SK-N-SH (cell line): Measurements from ENCODE around the gene POLR1A. TPM values are rescaled to one million over a fixed set of nuclear protein-coding genes. Genes with fewer than 3 reads are reported as not detected.

Experiments used
- CTCF ChIA-PET: fragments of 300-600, 350-600 bp; formaldehyde crosslinking; extraction: SDS; loops from one replicate; lab custom pipeline; 2021; lab: Yijun Ruan, JAX
- POLR2A ChIA-PET: fragments of 350-600 bp; sonication (Branson Sonifier 250); formaldehyde crosslinking; extraction: SDS; loops from one replicate; lab custom pipeline; 2020; ENCODE audit warnings: antibody characterized with exemption, inconsistent platforms; lab: Yijun Ruan, JAX
- DNase-seq: peaks from one replicate; pipeline ENCODE4 v3.0.0; 2012
- H2AFZ ChIP-seq: fragments of 200-600 bp; sonication (generic); 2 replicates; pipeline ENCODE4 v1.8.1; 2016; ENCODE audit warnings: antibody characterized with exemption, mild to moderate bottlenecking, low read depth
- H3F3A ChIP-seq: fragments of 200-600 bp; sonication (generic); replicated peaks from 2 replicates; pipeline ENCODE3; 2016; ENCODE audit warnings: antibody characterized with exemption, mild to moderate bottlenecking; ENCODE audit not compliant: insufficient read depth
- H3K27ac ChIP-seq, 2 experiments: fragments of 200-500 bp in 1 of 2; fragments of 200-600 bp in 1 of 2; sonication (Bioruptor generic) in 1 of 2; sonication (generic), shearing (Covaris generic) in 1 of 2; 2 replicates each; pipeline versions ENCODE4 v1.5.1 to v1.6.1; 2014 to 2016; ENCODE audit warnings: low read depth in 2 of 2, inconsistent platforms in 1 of 2, low read length in 1 of 2, mild to moderate bottlenecking in 1 of 2, mixed read lengths in 1 of 2
- H3K27me3 ChIP-seq: fragments of 200-600 bp; sonication (generic), shearing (Covaris generic); 2 replicates; pipeline ENCODE4 v1.6.1; 2016; ENCODE audit warnings: mixed run types; ENCODE audit not compliant: insufficient read depth
- H3K36me3 ChIP-seq, 2 experiments: fragments of 200-500 bp in 1 of 2; fragments of 200-600 bp in 1 of 2; sonication (Bioruptor generic) in 1 of 2; sonication (generic) in 1 of 2; replicated peaks in 1 of 2; 2 replicates each; pipeline versions ENCODE3 to v1.5.1; 2014 to 2016; ENCODE audit warnings: low read length in 1 of 2, mild to moderate bottlenecking in 1 of 2; ENCODE audit not compliant: insufficient read depth in 2 of 2, control insufficient read depth in 1 of 2
- H3K4me1 ChIP-seq, 2 experiments: fragments of 200-500 bp in 1 of 2; fragments of 200-600 bp in 1 of 2; sonication (Bioruptor generic) in 1 of 2; sonication (generic), shearing (Covaris generic) in 1 of 2; 2 replicates each; pipeline versions ENCODE4 v1.5.1 to v1.6.1; 2014 to 2016; ENCODE audit warnings: low read depth in 1 of 2, low read length in 1 of 2, mixed run types in 1 of 2; ENCODE audit not compliant: insufficient read depth in 2 of 2, control insufficient read depth in 1 of 2
- H3K4me2 ChIP-seq: fragments of 200-600 bp; sonication (generic), shearing (Covaris generic); 2 replicates; pipeline ENCODE4 v1.6.1; 2017; ENCODE audit warnings: mixed run types
- H3K4me3 ChIP-seq, 2 experiments: fragments of 200-500 bp in 1 of 2; fragments of 200-600 bp in 1 of 2; sonication (Bioruptor generic) in 1 of 2; sonication (generic), shearing (Covaris generic) in 1 of 2; 2 replicates each; pipeline versions ENCODE4 v1.5.1 to v1.8.1; 2014 to 2016; ENCODE audit warnings: low read depth in 2 of 2, inconsistent platforms in 1 of 2, low read length in 1 of 2, mild to moderate bottlenecking in 1 of 2, mixed read lengths in 1 of 2, moderate library complexity in 1 of 2
- H3K79me2 ChIP-seq: fragments of 200-600 bp; sonication (generic); 2 replicates; pipeline ENCODE4 v1.8.1; 2017; ENCODE audit warnings: mild to moderate bottlenecking; ENCODE audit not compliant: insufficient read depth
- H3K9ac ChIP-seq: fragments of 200-600 bp; sonication (generic); 2 replicates; pipeline ENCODE4 v1.6.1; 2017; ENCODE audit warnings: mixed run types
- H3K9me2 ChIP-seq: fragments of 200-600 bp; sonication (generic); 2 replicates; pipeline ENCODE4 v1.6.1; 2017; ENCODE audit warnings: mixed run types
- H3K9me3 ChIP-seq: fragments of 200-600 bp; sonication (generic); 2 replicates; pipeline ENCODE4 v1.6.1; 2017; ENCODE audit warnings: mixed run types, mild to moderate bottlenecking, moderate library complexity
- H4K20me1 ChIP-seq: fragments of 200-600 bp; sonication (generic); 2 replicates; pipeline ENCODE4 v1.6.1; 2017; ENCODE audit warnings: mild to moderate bottlenecking, mixed run types; ENCODE audit not compliant: insufficient read depth
- CHD2 ChIP-seq: fragments of 150-350 bp; IDR thresholded peaks from 2 replicates; pipeline ENCODE4 v1.6.1; 2018; ENCODE audit warnings: low read length; ENCODE audit not compliant: partially characterized antibody
- ELF1 ChIP-seq: IDR thresholded peaks from 2 replicates; pipeline ENCODE4 v1.4.0; 2012
- EP300 ChIP-seq, 2 experiments: IDR thresholded peaks; 2 replicates each; pipeline versions ENCODE4 v1.4.0 to v1.6.1; 2012; ENCODE audit warnings: borderline replicate concordance in 1 of 2, low read depth in 1 of 2, low read length in 1 of 2
- EZH2phosphoT487 ChIP-seq: fragments of 200-600 bp; sonication (generic); IDR thresholded peaks from 2 replicates; pipeline ENCODE4 v1.6.1; 2017; ENCODE audit warnings: low read depth, mixed run types, mild to moderate bottlenecking, antibody characterized with exemption, moderate library complexity, borderline replicate concordance
- FOSL2 ChIP-seq: IDR thresholded peaks from 2 replicates; pipeline ENCODE4 v1.4.0; 2012; ENCODE audit warnings: low read depth, mild to moderate bottlenecking, moderate library complexity, borderline replicate concordance
- FOXJ3 ChIP-seq: sonication (generic); formaldehyde crosslinking; IDR thresholded peaks from 2 replicates; pipeline ENCODE4 v1.5.1; 2020; ENCODE audit warnings: mild to moderate bottlenecking, missing genetic modification reagents
- GATA2 ChIP-seq: sonication (generic); formaldehyde crosslinking; IDR thresholded peaks from 2 replicates; pipeline ENCODE4 v1.5.0; 2020; ENCODE audit warnings: mild to moderate bottlenecking, missing genetic modification reagents
- IRF3 ChIP-seq: fragments of 150-350 bp; IDR thresholded peaks from 2 replicates; pipeline ENCODE4 v1.6.1; 2016; ENCODE audit warnings: mild to moderate bottlenecking, low read depth, low read length
- JUND ChIP-seq: IDR thresholded peaks from 2 replicates; pipeline ENCODE4 v1.4.0; 2012
- MAX ChIP-seq: IDR thresholded peaks from 2 replicates; pipeline ENCODE4 v1.4.0; 2012; ENCODE audit warnings: low read depth
- MXI1 ChIP-seq: IDR thresholded peaks from 2 replicates; pipeline ENCODE4 v1.6.1; 2012; ENCODE audit warnings: mild to moderate bottlenecking, low read depth, low read length, improper control_type of control experiment
- PBX3 ChIP-seq: IDR thresholded peaks from 2 replicates; pipeline ENCODE4; 2012
- RFX5 ChIP-seq: IDR thresholded peaks from 2 replicates; pipeline ENCODE4 v1.6.1; 2012; ENCODE audit warnings: mild to moderate bottlenecking, improper control_type of control experiment, low read length
- RXRA ChIP-seq: IDR thresholded peaks from 2 replicates; pipeline ENCODE4 v1.4.0; 2012; ENCODE audit warnings: low read depth, mild to moderate bottlenecking, borderline replicate concordance
- SIN3A ChIP-seq: IDR thresholded peaks from 2 replicates; pipeline ENCODE4 v1.6.1; 2012; ENCODE audit warnings: low read depth, mild to moderate bottlenecking, low read length, moderate library complexity, borderline replicate concordance
- SMC3 ChIP-seq: IDR thresholded peaks from 2 replicates; pipeline ENCODE4 v1.6.1; 2012; ENCODE audit warnings: low read depth, low read length, improper control_type of control experiment
- TCF12 ChIP-seq: IDR thresholded peaks from 2 replicates; pipeline ENCODE4 v1.4.0; 2012
- TEAD4 ChIP-seq: IDR thresholded peaks from 2 replicates; pipeline ENCODE4 v1.4.0; 2012; ENCODE audit warnings: mild to moderate bottlenecking, borderline replicate concordance; ENCODE audit not compliant: insufficient read depth
- USF1 ChIP-seq: IDR thresholded peaks from 2 replicates; pipeline ENCODE4 v1.4.0; 2012; ENCODE audit warnings: low read depth, borderline replicate concordance
- WGBS: methylation state at CpG from one replicate; pipeline ENCODE4 v1.1.6; 2017; ENCODE audit warnings: low lambda C conversion rate; 5-methylcytosine and 5-hydroxymethylcytosine counted together
- polyA plus RNA-seq, 3 experiments: library from polyadenylated mRNA; depleted of rRNA; stranded (reverse); fragments of >200 nt; gene quantifications; 2 replicates each; pipeline ENCODE4 v1.2.3, GENCODE V29; 2012

Gene POLR1A
- polyA plus RNA-seq, 1 of the 3 experiments (the other 2 are of a cell fraction): 6.1 TPM

- no peak overlapping the region for H3K4me2 ChIP-seq
- no peak for DNase-seq
- H3K27ac ChIP-seq: no peak overlapping the region
- peaks cover 90 to 92% of the 10 kb centered on the region in 2 experiments for H3K36me3 ChIP-seq
- H2AFZ ChIP-seq: no peak overlapping the region
- H4K20me1 ChIP-seq: no peaks in the 10 kb centered on the region
- TF ChIP-seq RXRA (no peak), TCF12 (no peak), USF1 (no peak), FOXJ3 (CRISPR knock-in tag) (no peak), ELF1 (no peak), RFX5 (no peak), FOSL2 (no peak), MAX (no peak), PBX3 (no peak), EZH2phosphoT487 (no peak), SIN3A (no peak), SMC3 (no peak), CHD2 (no peak), MXI1 (no peak), GATA2 (CRISPR knock-in tag) (no peak), JUND (no peak), TEAD4 (no peak), EP300 (IDR thresholded peaks at IDR 0.05; ENCODE audit: borderline replicate concordance in 1 of 2, low read depth in 1 of 2, low read length in 1 of 2) (no peak), IRF3 (no peak)
- no peaks in the 10 kb centered on the region for H3K9me2 ChIP-seq
- no peak overlapping the region for H3K4me3 ChIP-seq
- peaks cover 11% of the 10 kb centered on the region for H3F3A ChIP-seq
- no peaks in the 10 kb centered on the region for H3K27me3 ChIP-seq
- 100% methylated on average over 2 of the region's 2 CpGs for WGBS
- H3K4me1 ChIP-seq: no peaks in the 10 kb centered on the region
- no peaks in the 10 kb centered on the region for H3K9me3 ChIP-seq
- no peak overlapping the region for H3K9ac ChIP-seq
- CTCF ChIA-PET: interaction anchor here (1.3 kb wide), 1 partner anchor 57 kb away, joined by 3 read pairs; no protein-coding TSS in a partner anchor
- POLR2A ChIA-PET: no interaction called here
- H3K79me2 ChIP-seq: no peaks in the 10 kb centered on the region
These were observed 30.5 kb upstream of the POLR1A start for GRCh38 chr2:86136141-86136540.
